Measurements from ENCODE around the gene JADE1. TPM values are rescaled to one million over a fixed set of nuclear protein-coding genes. Genes with fewer than 3 reads are reported as not detected.

The JADE1 gene
- total RNA-seq, 1 experiment from 2014 or later, result 30.2 TPM

GRCh38 chr4:128775916-128776315, 33.6 kb upstream of the JADE1 start:
- H3K4me3 Mint-ChIP-seq (ENCODE audit: unreplicated experiment), result no peak overlapping the region
- ChIA-PET POLR2A (no interaction called here), CTCF (interaction anchor here (0.8 kb wide), 1 partner anchor 18 kb away, joined by 3 read pairs; no protein-coding TSS in a partner anchor)
- intact Hi-C loops (cut with micrococcal nuclease; ENCODE audit: unreplicated experiment), result loop anchor here (5.0 kb wide), 1 partner anchor 49 kb away; no protein-coding TSS in a partner anchor
- Histone ChIP-seq H3K9me3 (no peaks in the 10 kb centered on the region), H3K36me3 (ENCODE audit: control insufficient read depth, insufficient read depth, low read length) (no peaks in the 10 kb centered on the region), H3K27me3 (replicated peaks; ENCODE audit: control insufficient read depth, insufficient read depth, low read length) (no peaks in the 10 kb centered on the region), H3K4me3 (ENCODE audit: low read depth, low read length) (no peak overlapping the region), H3K4me1 (peaks cover 21% of the 10 kb centered on the region)
- no TSS peak for BruUV-seq (replicated peaks)
- DNase-seq, result no peak
- H3K9me3 Mint-ChIP-seq (ENCODE audit: unreplicated experiment), result no peaks in the 10 kb centered on the region
- H3K27me3 Mint-ChIP-seq (ENCODE audit: insufficient read depth, unreplicated experiment), result no peaks in the 10 kb centered on the region
- TF ChIP-seq, protein P1, sequence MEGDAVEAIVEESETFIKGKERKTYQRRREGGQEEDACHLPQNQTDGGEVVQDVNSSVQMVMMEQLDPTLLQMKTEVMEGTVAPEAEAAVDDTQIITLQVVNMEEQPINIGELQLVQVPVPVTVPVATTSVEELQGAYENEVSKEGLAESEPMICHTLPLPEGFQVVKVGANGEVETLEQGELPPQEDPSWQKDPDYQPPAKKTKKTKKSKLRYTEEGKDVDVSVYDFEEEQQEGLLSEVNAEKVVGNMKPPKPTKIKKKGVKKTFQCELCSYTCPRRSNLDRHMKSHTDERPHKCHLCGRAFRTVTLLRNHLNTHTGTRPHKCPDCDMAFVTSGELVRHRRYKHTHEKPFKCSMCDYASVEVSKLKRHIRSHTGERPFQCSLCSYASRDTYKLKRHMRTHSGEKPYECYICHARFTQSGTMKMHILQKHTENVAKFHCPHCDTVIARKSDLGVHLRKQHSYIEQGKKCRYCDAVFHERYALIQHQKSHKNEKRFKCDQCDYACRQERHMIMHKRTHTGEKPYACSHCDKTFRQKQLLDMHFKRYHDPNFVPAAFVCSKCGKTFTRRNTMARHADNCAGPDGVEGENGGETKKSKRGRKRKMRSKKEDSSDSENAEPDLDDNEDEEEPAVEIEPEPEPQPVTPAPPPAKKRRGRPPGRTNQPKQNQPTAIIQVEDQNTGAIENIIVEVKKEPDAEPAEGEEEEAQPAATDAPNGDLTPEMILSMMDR (IDR thresholded peaks at IDR 0.05; ENCODE audit: insufficient read depth in 1 of 2, low read depth in 1 of 2, low read length in 1 of 2, severe bottlenecking in 1 of 2, unreplicated experiment in 1 of 2), result no peak
- H3K36me3 Mint-ChIP-seq (ENCODE audit: insufficient read depth, unreplicated experiment), result peaks cover 3% of the 10 kb centered on the region
- H3K27ac Mint-ChIP-seq (ENCODE audit: unreplicated experiment), result no peak overlapping the region
- H3K4me1 Mint-ChIP-seq (ENCODE audit: low read depth, unreplicated experiment), result peaks cover 19% of the 10 kb centered on the region

DNA sequence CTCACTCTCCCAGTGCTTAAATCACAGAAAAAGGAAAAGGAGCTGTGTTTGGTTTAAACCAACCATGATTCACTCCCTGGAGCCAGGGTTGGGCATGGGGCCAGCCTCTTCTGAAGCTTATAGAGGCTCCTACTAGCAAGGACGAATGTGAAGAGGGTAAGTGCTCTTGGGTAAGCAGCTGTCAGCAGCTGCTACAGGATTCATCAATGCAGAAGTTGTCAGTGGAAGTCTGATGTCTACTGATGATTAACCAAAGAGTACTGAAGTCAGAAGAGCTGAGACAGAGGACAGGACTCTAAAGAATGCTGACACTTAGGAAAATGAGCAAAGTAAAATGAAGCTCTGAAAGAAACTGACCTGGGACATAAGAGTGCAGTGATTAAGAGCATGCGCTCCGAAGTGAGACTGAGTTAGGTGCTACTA, 32.7 kb upstream of the JADE1 start:
- H3K27ac Mint-ChIP-seq (ENCODE audit: unreplicated experiment), result peak overlapping the region; percentile 37
- POLR2A ChIA-PET, result no interaction called here
- peaks cover 19% of the 10 kb centered on the region for H3K4me1 Mint-ChIP-seq (ENCODE audit: low read depth, unreplicated experiment)
- intact Hi-C loops (cut with micrococcal nuclease; ENCODE audit: unreplicated experiment), result loop anchor here (1.0 to 5.0 kb wide), 2 partner anchors 50 to 203 kb away; no protein-coding TSS in a partner anchor
- DNase-seq, result peak; percentile 15 to 40
- no TSS peak for BruUV-seq (replicated peaks)
- TF ChIP-seq, protein P1 (IDR thresholded peaks at IDR 0.05; ENCODE audit: insufficient read depth in 1 of 2, low read depth in 1 of 2, low read length in 1 of 2, severe bottlenecking in 1 of 2, unreplicated experiment in 1 of 2), result no peak
- H3K4me3 Mint-ChIP-seq (ENCODE audit: unreplicated experiment), result peak overlapping the region; percentile 48
- no peaks in the 10 kb centered on the region for H3K27me3 ChIP-seq (replicated peaks; ENCODE audit: control insufficient read depth, insufficient read depth, low read length)
- no peak overlapping the region for H3K4me3 ChIP-seq (ENCODE audit: low read depth, low read length)
- H3K9me3 ChIP-seq, result no peaks in the 10 kb centered on the region
- CTCF ChIA-PET, result interaction anchor here (0.5 to 0.8 kb wide), 2 partner anchors 19 to 33 kb away, joined by 3 read pairs; no protein-coding TSS in a partner anchor
- H3K36me3 ChIP-seq (ENCODE audit: control insufficient read depth, insufficient read depth, low read length), result no peaks in the 10 kb centered on the region
- peaks cover 6% of the 10 kb centered on the region for H3K36me3 Mint-ChIP-seq (ENCODE audit: insufficient read depth, unreplicated experiment)
- H3K9me3 Mint-ChIP-seq (ENCODE audit: unreplicated experiment), result no peaks in the 10 kb centered on the region
- peaks cover 21% of the 10 kb centered on the region for H3K4me1 ChIP-seq
- H3K27me3 Mint-ChIP-seq (ENCODE audit: insufficient read depth, unreplicated experiment), result no peaks in the 10 kb centered on the region

DNA sequence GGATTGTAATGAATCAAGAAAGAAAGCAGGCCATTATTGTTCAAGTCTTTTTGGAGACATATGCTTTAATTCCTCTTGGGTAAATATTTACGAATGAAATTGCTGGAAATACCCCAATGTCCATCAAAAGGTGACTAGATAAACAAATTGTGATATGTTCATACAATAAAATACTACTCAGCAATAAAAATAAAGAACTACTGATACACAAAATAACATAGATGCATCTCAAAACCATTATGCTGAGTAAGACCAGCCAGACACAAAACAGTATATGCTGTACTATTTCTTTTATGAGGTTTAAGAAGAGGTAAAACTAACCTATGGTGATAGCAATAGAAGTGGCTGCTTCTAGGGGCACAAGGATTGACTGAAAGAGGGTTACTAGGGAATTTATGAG, 28.8 kb upstream of the JADE1 start:
- CTCF ChIA-PET, result no interaction called here
- TF ChIP-seq, protein P1 (IDR thresholded peaks at IDR 0.05; ENCODE audit: insufficient read depth in 1 of 2, low read depth in 1 of 2, low read length in 1 of 2, severe bottlenecking in 1 of 2, unreplicated experiment in 1 of 2), result no peak
- no peak overlapping the region for H3K4me3 ChIP-seq (ENCODE audit: low read depth, low read length)
- no peaks in the 10 kb centered on the region for H3K27me3 Mint-ChIP-seq (ENCODE audit: insufficient read depth, unreplicated experiment)
- peaks cover 16% of the 10 kb centered on the region for H3K4me1 ChIP-seq
- DNase-seq, result no peak
- H3K9me3 ChIP-seq, result no peaks in the 10 kb centered on the region
- H3K9me3 Mint-ChIP-seq (ENCODE audit: unreplicated experiment), result no peaks in the 10 kb centered on the region
- no peaks in the 10 kb centered on the region for H3K36me3 ChIP-seq (ENCODE audit: control insufficient read depth, insufficient read depth, low read length)
- no peak overlapping the region for H3K4me3 Mint-ChIP-seq (ENCODE audit: unreplicated experiment)
- peaks cover 6% of the 10 kb centered on the region for H3K36me3 Mint-ChIP-seq (ENCODE audit: insufficient read depth, unreplicated experiment)
- peaks cover 15% of the 10 kb centered on the region for H3K4me1 Mint-ChIP-seq (ENCODE audit: low read depth, unreplicated experiment)
- POLR2A ChIA-PET, result no interaction called here
- BruUV-seq (replicated peaks), result no TSS peak
- no peak overlapping the region for H3K27ac Mint-ChIP-seq (ENCODE audit: unreplicated experiment)
- intact Hi-C loops (cut with micrococcal nuclease; ENCODE audit: unreplicated experiment), result loop anchor here (10.0 kb wide), 1 partner anchor 586 kb away; no protein-coding TSS in a partner anchor
- H3K27me3 ChIP-seq (replicated peaks; ENCODE audit: control insufficient read depth, insufficient read depth, low read length), result no peaks in the 10 kb centered on the region
